ENCODE measurements around the gene LIN7B. TPM values are rescaled to one million over a fixed set of nuclear protein-coding genes. Genes with fewer than 3 reads are reported as not detected.
"Not testable (repeated sequence)": the region's sequence is repeated elsewhere in the genome, so short reads cannot be mapped to it uniquely, and the experiment has no call there.

Gene LIN7B
- total RNA-seq, 1 donor from 2014 or later, result 3.2 TPM

- no peak for FAIRE-seq
- no peak for TF ChIP-seq CTCF (IDR thresholded peaks at IDR 0.05; ENCODE audit: insufficient read depth, low read length, severe bottlenecking)
- Histone ChIP-seq H3K4me3 (ENCODE audit: low read depth, low read length) (no peak overlapping the region), H3K36me3 (ENCODE audit: control insufficient read depth, insufficient read depth, low read length) (no peaks in the 10 kb centered on the region), H3K27me3 (ENCODE audit: control insufficient read depth, insufficient read depth, low read length) (no peaks in the 10 kb centered on the region)
- no peak for DNase-seq (ENCODE audit: low read depth)
Observed at GRCh38 chr19:49126575-49126974, 12.4 kb downstream of the LIN7B start.

GRCh38 chr19:49127225-49127624 is 13.1 kb downstream of the LIN7B start:
- H3K4me3 ChIP-seq (ENCODE audit: low read depth, low read length); H3K27me3 ChIP-seq (ENCODE audit: control insufficient read depth, insufficient read depth, low read length); DNase-seq (ENCODE audit: low read depth); FAIRE-seq; H3K36me3 ChIP-seq (ENCODE audit: control insufficient read depth, insufficient read depth, low read length): not testable (repeated sequence)

GRCh38 chr19:49127674-49128544 is 13.7 kb downstream of the LIN7B start:
- peak; percentile 26 for TF ChIP-seq CTCF (IDR thresholded peaks at IDR 0.05; ENCODE audit: insufficient read depth, low read length, severe bottlenecking)
- Histone ChIP-seq H3K36me3 (ENCODE audit: control insufficient read depth, insufficient read depth, low read length) (no peaks in the 10 kb centered on the region), H3K4me3 (ENCODE audit: low read depth, low read length) (peak overlapping the region; percentile 29), H3K27me3 (ENCODE audit: control insufficient read depth, insufficient read depth, low read length) (no peaks in the 10 kb centered on the region)
- DNase-seq (ENCODE audit: low read depth) (peak; percentile 85), FAIRE-seq (no peak)

- TF ChIP-seq CTCF (IDR thresholded peaks at IDR 0.05; ENCODE audit: insufficient read depth, low read length, severe bottlenecking), result no peak
- no peak for DNase-seq (ENCODE audit: low read depth)
- Histone ChIP-seq H3K4me3 (ENCODE audit: low read depth, low read length) (peak overlapping the region; percentile 29), H3K27me3 (ENCODE audit: control insufficient read depth, insufficient read depth, low read length) (no peaks in the 10 kb centered on the region), H3K36me3 (ENCODE audit: control insufficient read depth, insufficient read depth, low read length) (no peaks in the 10 kb centered on the region)
- no peak for FAIRE-seq
Observed at GRCh38 chr19:49128545-49129237, 14.5 kb downstream of the LIN7B start.

- H3K36me3 ChIP-seq (ENCODE audit: control insufficient read depth, insufficient read depth, low read length), result no peaks in the 10 kb centered on the region
- FAIRE-seq, result no peak
Observed at GRCh38 chr19:49129238-49129583, 15.0 kb downstream of the LIN7B start.

More at GRCh38 chr19:49129238-49129583, 15.0 kb downstream of the LIN7B start:
- TF ChIP-seq CTCF (IDR thresholded peaks at IDR 0.05; ENCODE audit: insufficient read depth, low read length, severe bottlenecking), result no peak
- H3K27me3 ChIP-seq (ENCODE audit: control insufficient read depth, insufficient read depth, low read length), result no peaks in the 10 kb centered on the region
- DNase-seq (ENCODE audit: low read depth), result no peak
- no peak overlapping the region for H3K4me3 ChIP-seq (ENCODE audit: low read depth, low read length)
